Mucosa of stomach (tissue), 1 donor: Measurements from ENCODE around the gene TMPRSS13.

Experiments used
- H3K27me3 ChIP-seq: one replicate; pipeline ENCODE4 v1.7.0; 2013; ENCODE audit warnings: mild to moderate bottlenecking, low read length; ENCODE audit not compliant: control insufficient read depth, insufficient read depth
- H3K36me3 ChIP-seq: one replicate; pipeline ENCODE4 v1.7.0; 2013; ENCODE audit warnings: low read length; ENCODE audit not compliant: control insufficient read depth, insufficient read depth
- H3K4me1 ChIP-seq: one replicate; pipeline ENCODE4 v1.7.0; 2013; ENCODE audit warnings: mild to moderate bottlenecking, low read length; ENCODE audit not compliant: control insufficient read depth, insufficient read depth
- H3K4me3 ChIP-seq: one replicate; pipeline ENCODE4 v1.7.0; 2013; ENCODE audit warnings: low read length
- H3K9ac ChIP-seq: one replicate; pipeline ENCODE4 v1.7.0; 2013; ENCODE audit warnings: mild to moderate bottlenecking, low read length, moderate library complexity
- H3K9me3 ChIP-seq: one replicate; pipeline ENCODE4 v1.7.0; 2013; ENCODE audit warnings: mild to moderate bottlenecking, low read length, moderate library complexity; ENCODE audit not compliant: control insufficient read depth
- donor health status: Pancreatic carcinoma.

The TMPRSS13 gene

DNA sequence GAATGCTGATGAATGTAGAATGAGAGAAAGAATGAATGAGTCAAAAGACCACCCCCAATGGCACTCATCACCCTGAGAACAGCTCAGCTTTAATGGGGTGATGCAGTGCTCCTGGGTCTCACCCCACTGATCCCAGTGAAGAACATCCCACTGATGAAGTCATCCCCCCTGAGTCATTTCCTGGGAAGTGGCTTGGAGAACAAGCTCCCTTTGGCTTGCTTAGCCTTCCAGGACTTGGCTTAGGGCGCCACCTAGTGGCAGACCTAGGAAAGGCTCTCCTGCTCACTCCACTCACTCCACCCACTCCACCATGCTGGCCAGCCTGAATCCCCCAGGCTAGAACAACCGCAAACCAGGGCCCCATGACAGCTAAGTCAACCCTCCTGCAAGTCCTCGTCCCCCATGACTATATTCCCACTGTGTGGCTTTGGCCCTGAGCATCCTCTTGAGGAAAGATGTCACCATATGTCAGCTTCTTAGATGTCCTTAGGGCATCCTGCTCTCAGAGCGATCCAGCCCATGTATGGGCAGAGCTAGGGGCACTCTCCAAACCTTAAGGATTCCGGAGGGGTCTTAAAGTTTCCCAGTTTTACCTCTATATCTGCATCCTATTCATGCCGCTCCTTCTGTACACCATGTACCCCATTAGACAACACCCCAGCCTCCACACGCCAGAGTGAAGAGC is 17.8 kb upstream of the TMPRSS13 start:
- Histone ChIP-seq H3K4me1 (no peaks in the 10 kb centered on the region), H3K9me3 (no peaks in the 10 kb centered on the region), H3K4me3 (no peak overlapping the region), H3K9ac (no peak overlapping the region), H3K36me3 (no peaks in the 10 kb centered on the region), H3K27me3 (no peaks in the 10 kb centered on the region)

- Histone ChIP-seq H3K9ac (no peak overlapping the region), H3K36me3 (no peaks in the 10 kb centered on the region), H3K27me3 (no peaks in the 10 kb centered on the region), H3K4me1 (no peaks in the 10 kb centered on the region), H3K4me3 (no peak overlapping the region), H3K9me3 (no peaks in the 10 kb centered on the region)
These were observed 17.1 kb upstream of the TMPRSS13 start for GRCh38 chr11:117946156-117946841.

- H3K36me3 ChIP-seq = no peaks in the 10 kb centered on the region
- no peaks in the 10 kb centered on the region for H3K27me3 ChIP-seq
- H3K9me3 ChIP-seq = no peaks in the 10 kb centered on the region
- no peaks in the 10 kb centered on the region for H3K4me1 ChIP-seq
- no peak overlapping the region for H3K9ac ChIP-seq
- no peak overlapping the region for H3K4me3 ChIP-seq
These were observed 16.0 kb upstream of the TMPRSS13 start for GRCh38 chr11:117945047-117945810.

- no peaks in the 10 kb centered on the region for H3K9me3 ChIP-seq
- H3K4me3 ChIP-seq = no peak overlapping the region
- H3K36me3 ChIP-seq = no peaks in the 10 kb centered on the region
- no peaks in the 10 kb centered on the region for H3K4me1 ChIP-seq
- H3K27me3 ChIP-seq = no peaks in the 10 kb centered on the region
- no peak overlapping the region for H3K9ac ChIP-seq
These were observed 15.4 kb upstream of the TMPRSS13 start for GRCh38 chr11:117944554-117944953.

DNA sequence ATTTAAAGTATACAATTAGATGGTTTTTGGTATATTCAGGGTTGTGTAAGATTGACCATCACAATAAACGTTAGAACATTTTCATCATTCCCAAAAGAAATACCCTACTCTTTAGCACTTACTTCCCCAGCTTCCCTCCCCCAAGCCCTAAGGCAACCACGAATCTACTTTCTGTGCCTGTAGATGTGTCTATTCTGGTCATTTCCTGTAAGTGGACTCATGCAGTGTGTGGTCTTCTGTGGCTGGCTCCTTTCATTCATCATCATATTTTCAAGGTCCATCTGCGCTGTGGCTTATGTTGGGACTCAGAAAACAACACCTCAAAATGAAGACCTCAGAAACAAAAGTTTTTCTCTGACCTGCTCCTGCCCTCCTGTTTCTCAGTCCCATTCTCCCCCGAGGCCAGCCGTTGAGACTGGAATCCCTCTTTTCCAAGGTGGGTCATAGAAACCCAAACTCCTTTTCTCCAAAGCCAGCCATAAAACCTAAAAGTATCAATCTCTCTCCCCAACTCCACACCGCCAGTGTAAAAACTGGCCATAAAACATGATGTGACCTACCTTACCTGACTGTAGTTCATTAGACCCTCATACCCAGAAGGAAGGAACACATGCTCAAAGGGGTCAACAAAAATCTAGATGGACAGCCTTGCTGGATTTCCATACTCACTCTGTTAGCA is 12.9 kb upstream of the TMPRSS13 start:
- H3K27me3 ChIP-seq = no peaks in the 10 kb centered on the region
- no peaks in the 10 kb centered on the region for H3K36me3 ChIP-seq
- no peaks in the 10 kb centered on the region for H3K9me3 ChIP-seq
- no peaks in the 10 kb centered on the region for H3K4me1 ChIP-seq
- H3K9ac ChIP-seq = no peak overlapping the region
- no peak overlapping the region for H3K4me3 ChIP-seq

- no peak overlapping the region for H3K9ac ChIP-seq
- no peak overlapping the region for H3K4me3 ChIP-seq
- H3K4me1 ChIP-seq = no peaks in the 10 kb centered on the region
- H3K27me3 ChIP-seq = no peaks in the 10 kb centered on the region
- no peaks in the 10 kb centered on the region for H3K36me3 ChIP-seq
- no peaks in the 10 kb centered on the region for H3K9me3 ChIP-seq
These were observed 12.0 kb upstream of the TMPRSS13 start for GRCh38 chr11:117941163-117941707.

DNA sequence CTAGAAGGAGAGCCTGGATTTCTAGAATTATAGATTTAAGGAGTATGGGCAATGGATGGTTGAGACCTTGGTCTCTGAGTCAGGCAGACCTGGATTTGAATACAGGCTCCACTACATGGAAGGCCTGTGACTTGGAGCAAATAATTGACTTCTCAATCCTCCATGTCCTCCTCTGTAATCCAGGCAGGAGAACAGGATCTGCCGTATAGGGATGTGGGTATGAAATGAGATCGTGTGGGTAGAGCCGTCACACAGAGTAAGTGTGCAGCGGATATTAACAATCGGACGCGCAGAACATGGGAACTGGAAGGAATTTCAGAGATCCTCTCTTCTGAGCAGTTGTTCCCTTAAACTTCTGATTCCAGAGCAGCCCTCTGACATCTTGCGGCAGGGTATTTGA is 11.5 kb upstream of the TMPRSS13 start:
- no peaks in the 10 kb centered on the region for H3K36me3 ChIP-seq
- no peaks in the 10 kb centered on the region for H3K4me1 ChIP-seq
- no peak overlapping the region for H3K9ac ChIP-seq
- no peak overlapping the region for H3K4me3 ChIP-seq
- no peaks in the 10 kb centered on the region for H3K9me3 ChIP-seq
- H3K27me3 ChIP-seq = no peaks in the 10 kb centered on the region

DNA sequence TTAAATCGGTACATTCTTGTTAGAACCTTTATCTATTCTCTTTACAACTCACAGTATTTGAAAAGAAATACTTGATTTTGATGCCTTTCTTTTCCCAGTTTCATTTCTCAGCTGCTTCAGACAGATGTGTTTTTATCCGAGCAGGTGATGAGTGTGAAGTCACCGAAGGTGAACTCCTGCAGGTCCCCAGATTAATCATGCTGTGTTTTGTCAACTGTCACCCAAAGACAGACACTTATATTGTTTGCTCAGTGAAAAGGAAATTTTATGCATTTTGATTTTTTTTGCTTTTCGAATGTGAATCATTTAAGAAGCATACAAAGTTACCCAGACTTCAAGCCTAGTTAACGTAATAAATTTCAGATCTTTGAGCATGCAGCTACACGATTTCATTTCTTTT is 7.8 kb upstream of the TMPRSS13 start:
- Histone ChIP-seq H3K27me3 (peaks cover 3% of the 10 kb centered on the region), H3K4me3 (no peak overlapping the region), H3K36me3 (no peaks in the 10 kb centered on the region)

DNA sequence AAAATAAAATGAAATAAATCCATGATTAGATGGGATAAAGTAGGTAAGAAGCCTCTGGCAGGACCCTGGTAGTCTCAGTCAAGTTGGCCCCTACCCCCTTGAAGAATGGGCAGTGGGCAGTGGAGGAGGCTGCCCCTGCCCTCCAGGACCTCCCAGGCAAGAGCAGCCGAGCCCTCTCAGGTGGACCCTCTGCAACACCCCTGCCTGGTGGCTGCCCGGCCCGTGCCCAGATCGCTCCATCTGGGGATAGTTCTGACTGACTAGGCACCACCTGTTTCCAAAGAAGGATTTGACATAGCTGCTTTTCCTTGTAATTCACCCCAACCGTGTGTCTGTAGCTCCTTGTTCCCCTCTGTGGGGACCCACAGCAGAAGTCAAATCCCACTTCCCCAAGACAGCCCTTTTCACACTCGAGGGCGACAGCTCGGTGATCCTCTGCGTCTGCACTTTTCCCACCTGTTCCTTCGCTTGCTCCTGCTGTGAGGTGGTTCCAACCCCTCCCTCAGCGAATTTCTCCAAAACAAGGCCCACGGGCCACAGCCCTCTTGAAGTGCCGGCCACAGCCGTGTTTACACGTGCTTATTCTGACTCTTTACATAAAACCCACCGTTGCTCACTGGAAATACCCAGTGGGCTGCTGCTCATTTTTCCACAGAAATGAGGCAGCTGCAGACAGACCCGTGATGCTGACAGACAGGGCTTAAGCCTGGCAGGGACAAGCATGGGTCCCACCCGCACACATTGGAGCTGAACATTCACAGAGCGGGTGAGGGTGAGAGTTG is 5.5 kb upstream of the TMPRSS13 start:
- Histone ChIP-seq H3K4me1 (no peaks in the 10 kb centered on the region), H3K9me3 (no peaks in the 10 kb centered on the region), H3K9ac (no peak overlapping the region), H3K36me3 (no peaks in the 10 kb centered on the region), H3K27me3 (peaks cover 3% of the 10 kb centered on the region), H3K4me3 (no peak overlapping the region)

More for the DNA sequence above, 7.8 kb upstream of the TMPRSS13 start:
- no peaks in the 10 kb centered on the region for H3K4me1 ChIP-seq
- no peak overlapping the region for H3K9ac ChIP-seq
- no peaks in the 10 kb centered on the region for H3K9me3 ChIP-seq

DNA sequence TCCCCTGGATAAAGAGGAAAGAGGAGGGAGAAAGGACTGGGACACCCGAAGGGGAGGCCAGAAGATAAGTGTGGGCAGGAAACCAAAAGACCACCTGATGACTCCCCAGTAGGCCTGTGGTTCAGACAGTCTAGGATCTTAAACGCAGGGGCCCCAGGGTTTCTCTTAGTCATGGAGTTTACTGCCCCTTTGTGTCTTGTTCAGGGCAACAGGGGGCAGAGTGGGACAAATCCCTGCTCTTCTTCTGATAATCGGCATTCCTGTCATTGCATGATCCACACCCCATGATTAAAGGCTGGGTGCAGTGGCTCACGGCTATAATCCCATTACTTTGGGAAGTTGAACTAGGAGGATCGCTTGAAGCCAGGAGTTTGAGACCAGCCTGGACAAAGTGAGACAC is 4.7 kb upstream of the TMPRSS13 start:
- H3K4me1 ChIP-seq = peaks cover 7% of the 10 kb centered on the region
- H3K9me3 ChIP-seq = no peaks in the 10 kb centered on the region
- no peak overlapping the region for H3K9ac ChIP-seq
- H3K36me3 ChIP-seq = no peaks in the 10 kb centered on the region
- H3K4me3 ChIP-seq = no peak overlapping the region
- peaks cover 11% of the 10 kb centered on the region for H3K27me3 ChIP-seq

- Histone ChIP-seq H3K4me1 (peaks cover 7% of the 10 kb centered on the region), H3K27me3 (peaks cover 14% of the 10 kb centered on the region), H3K4me3 (no peak overlapping the region), H3K36me3 (no peaks in the 10 kb centered on the region), H3K9me3 (no peaks in the 10 kb centered on the region), H3K9ac (no peak overlapping the region)
These were observed 4.3 kb upstream of the TMPRSS13 start for GRCh38 chr11:117933475-117933874.
